Measurements from ENCODE around the gene FGF8.

FGF8 gene

GRCh38 chr10:101744267-101744666, 31.6 kb downstream of the FGF8 start:
- TF ChIP-seq CTCF (IDR thresholded peaks at IDR 0.05; ENCODE audit: borderline replicate concordance, insufficient read depth, low read depth, low read length): no peak
- no peak overlapping the region for H3K4me3 ChIP-seq (ENCODE audit: low read depth, low read length)

- no peak for TF ChIP-seq CTCF (IDR thresholded peaks at IDR 0.05; ENCODE audit: borderline replicate concordance, insufficient read depth, low read depth, low read length)
- no peak overlapping the region for H3K4me3 ChIP-seq (ENCODE audit: low read depth, low read length)
These were observed 34.0 kb downstream of the FGF8 start for GRCh38 chr10:101741938-101742337.

GRCh38 chr10:101736666-101737065, 39.2 kb downstream of the FGF8 start:
- no peak for TF ChIP-seq CTCF (IDR thresholded peaks at IDR 0.05; ENCODE audit: borderline replicate concordance, insufficient read depth, low read depth, low read length)
- no peak overlapping the region for H3K4me3 ChIP-seq (ENCODE audit: low read depth, low read length)

GRCh38 chr10:101732096-101732495, 43.8 kb downstream of the FGF8 start:
- no peak overlapping the region for H3K4me3 ChIP-seq (ENCODE audit: low read depth, low read length)
- TF ChIP-seq CTCF (IDR thresholded peaks at IDR 0.05; ENCODE audit: borderline replicate concordance, insufficient read depth, low read depth, low read length): no peak

GRCh38 chr10:101726115-101726387, 49.9 kb downstream of the FGF8 start:
- TF ChIP-seq CTCF (IDR thresholded peaks at IDR 0.05; ENCODE audit: borderline replicate concordance, insufficient read depth, low read depth, low read length): no peak
- H3K4me3 ChIP-seq (ENCODE audit: low read depth, low read length): no peak overlapping the region

- H3K4me3 ChIP-seq (ENCODE audit: low read depth, low read length): no peak overlapping the region
- no peak for TF ChIP-seq CTCF (IDR thresholded peaks at IDR 0.05; ENCODE audit: borderline replicate concordance, insufficient read depth, low read depth, low read length)
These were observed 50.4 kb downstream of the FGF8 start for GRCh38 chr10:101725296-101726114.

GRCh38 chr10:101724446-101724845, 51.5 kb downstream of the FGF8 start:
- no peak for TF ChIP-seq CTCF (IDR thresholded peaks at IDR 0.05; ENCODE audit: borderline replicate concordance, insufficient read depth, low read depth, low read length)

More at GRCh38 chr10:101724446-101724845, 51.5 kb downstream of the FGF8 start:
- H3K4me3 ChIP-seq (ENCODE audit: low read depth, low read length): no peak overlapping the region

Data from GM12875 (cell line).